CD4-positive, alpha-beta T cell (primary cell): Measurements from ENCODE around the gene NFKB1. TPM values are rescaled to one million over a fixed set of nuclear protein-coding genes. Genes with fewer than 3 reads are reported as not detected.

Experiments used
- ATAC-seq: fragments of 200-7000 bp; cut with Tn5 transposase; one replicate; pipeline ENCODE4 v1.10.0; 2022; ENCODE audit warnings: mild to moderate bottlenecking; ENCODE audit not compliant: poor library complexity
- CTCF ChIA-PET: fragments of 350-600 bp; sonication (Branson Sonifier 250); formaldehyde crosslinking; loops from one replicate; lab custom pipeline; 2021; ENCODE audit warnings: antibody characterized with exemption, inconsistent platforms; lab: Charles Lee
- POLR2A ChIA-PET: fragments of 350-600 bp; sonication (Branson Sonifier 250); formaldehyde crosslinking; loops from one replicate; lab custom pipeline; 2021; ENCODE audit warnings: antibody characterized with exemption, inconsistent platforms; lab: Charles Lee
- DNase-seq, 14 experiments: peaks; one replicate each; pipeline ENCODE4 v3.0.0-alpha.2; 2013 to 2020; ENCODE audit warnings: mixed read lengths in 2 of 14
- H3K27ac ChIP-seq, 2 donors: one replicate each; pipeline versions ENCODE4 v1.5.1 to v1.7.0; 2013; ENCODE audit warnings: low read length in 2 of 2, low read depth in 1 of 2, mild to moderate bottlenecking in 1 of 2
- H3K27me3 ChIP-seq, 2 experiments: 1 replicate in 1 of 2; 2 replicates in 1 of 2; pipeline versions ENCODE4 v1.6.1 to v1.7.0; 2013; ENCODE audit warnings: low read length in 2 of 2, control low read depth in 1 of 2, mild to moderate bottlenecking in 1 of 2, moderate library complexity in 1 of 2; ENCODE audit not compliant: insufficient read depth in 2 of 2, control insufficient read depth in 1 of 2
- H3K36me3 ChIP-seq: one replicate; pipeline ENCODE4 v1.6.1; 2013; ENCODE audit warnings: low read length, control low read depth; ENCODE audit not compliant: insufficient read depth
- H3K4me1 ChIP-seq: one replicate; pipeline ENCODE4 v1.6.1; 2013; ENCODE audit warnings: low read length, control low read depth; ENCODE audit not compliant: insufficient read depth
- H3K4me3 ChIP-seq: one replicate; pipeline ENCODE4 v1.5.1; 2013; ENCODE audit warnings: mild to moderate bottlenecking, low read length, moderate library complexity
- H3K9me3 ChIP-seq, 2 experiments: 1 replicate in 1 of 2; 2 replicates in 1 of 2; pipeline versions ENCODE4 v1.6.1 to v1.7.0; 2013; ENCODE audit warnings: low read length in 2 of 2, mild to moderate bottlenecking in 2 of 2, control low read depth in 1 of 2, moderate library complexity in 1 of 2; ENCODE audit not compliant: control insufficient read depth in 1 of 2, insufficient read depth in 1 of 2
- H3K27ac Mint-ChIP-seq: one replicate; pipeline ENCODE4 v1.8.0; 2020; ENCODE audit warnings: mixed read lengths
- H3K27me3 Mint-ChIP-seq: one replicate; pipeline ENCODE4 v1.8.0; 2021; ENCODE audit warnings: mixed read lengths
- H3K36me3 Mint-ChIP-seq: one replicate; pipeline ENCODE4 v1.8.0; 2021; ENCODE audit warnings: low read depth, mixed read lengths
- H3K4me1 Mint-ChIP-seq: one replicate; pipeline ENCODE4 v1.8.0; 2021; ENCODE audit warnings: low read depth, mixed read lengths
- H3K4me3 Mint-ChIP-seq: one replicate; pipeline ENCODE4 v1.8.0; 2020; ENCODE audit warnings: mild to moderate bottlenecking, mixed read lengths
- H3K9me3 Mint-ChIP-seq: one replicate; pipeline ENCODE4 v1.8.0; 2020; ENCODE audit warnings: mixed read lengths
- CTCF ChIP-seq: fragments of 200-600 bp; IDR thresholded peaks from one replicate; pipeline ENCODE4 v1.8.0; 2022; ENCODE audit warnings: antibody characterized with exemption, mild to moderate bottlenecking
- intact Hi-C, 2 experiments: fragments of 100-400 bp; cut with DNase I in 1 of 2; cut with micrococcal nuclease in 1 of 2; formaldehyde crosslinking; loops; one replicate each; pipeline versions ENCODE4 v1.15.1 to v1.9.0; 2023 to 2025; cut with DNase I, micrococcal nuclease
- total RNA-seq, 174 experiments: library from RNA in 2 of 174; stranded (reverse) in 2 of 174; gene quantifications; one replicate each; pipeline ENCODE4 v1.2.3 and lab custom pipeline; 2021 to 2026

The NFKB1 gene
- total RNA-seq, 2 experiments from 2014 or later = 134 TPM

DNA sequence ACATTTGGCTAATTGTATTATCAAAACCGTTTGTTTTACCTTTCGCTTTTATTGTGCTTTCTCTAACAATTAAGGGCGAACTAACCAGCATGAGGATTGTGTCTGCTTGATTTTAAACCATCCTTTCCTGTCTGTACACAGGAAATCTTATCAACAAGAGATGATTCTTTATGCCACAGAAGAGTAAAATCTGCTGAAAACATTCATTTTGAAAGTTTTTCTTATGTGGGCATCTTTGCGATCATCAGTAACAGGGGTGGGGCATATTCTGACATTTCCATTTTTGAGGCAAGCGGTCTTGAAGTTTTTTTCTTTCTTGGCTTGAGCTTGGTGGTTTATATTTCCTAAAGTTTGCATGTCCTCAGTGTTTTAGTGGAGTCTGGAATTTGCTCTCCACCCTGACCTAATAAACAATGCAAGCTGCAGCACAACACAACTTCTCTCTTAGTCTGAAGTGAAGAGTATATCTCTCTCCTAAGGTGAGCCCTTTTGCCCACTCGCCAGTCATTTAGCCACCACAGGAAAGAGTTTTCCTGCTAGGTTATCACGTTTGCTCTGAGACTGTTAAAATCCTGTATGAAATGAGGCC, 26.6 kb downstream of the NFKB1 start:
- Histone ChIP-seq H3K4me1 (peaks cover 23% of the 10 kb centered on the region), H3K27ac (peak overlapping the region; percentile 42 to 58), H3K27me3 (no peaks in the 10 kb centered on the region), H3K4me3 (peak overlapping the region; percentile 32), H3K9me3 (no peaks in the 10 kb centered on the region), H3K36me3 (peaks cover 41% of the 10 kb centered on the region)
- DNase-seq (peak in 1 of 14 experiments; percentile 61), ATAC-seq (peak; percentile 64)
- Mint-ChIP-seq H3K27ac (peak overlapping the region; percentile 85), H3K9me3 (no peaks in the 10 kb centered on the region), H3K4me3 (peak overlapping the region; percentile 74), H3K4me1 (peaks cover 91% of the 10 kb centered on the region), H3K36me3 (peaks cover 67% of the 10 kb centered on the region), H3K27me3 (no peaks in the 10 kb centered on the region)
- POLR2A ChIA-PET = interaction anchor here (1.0 to 5.5 kb wide), 5 partner anchors 8 to 299 kb away, joined by 3 to 34 read pairs (median 5); partner anchors contain the start of genes NFKB1 and UBE2D3
- CTCF ChIA-PET = interaction anchor here (0.9 kb wide), 1 partner anchor 13 kb away, joined by 4 read pairs; no protein-coding TSS in a partner anchor
- intact Hi-C loops = no loop called here
- TF ChIP-seq CTCF = no peak

DNA sequence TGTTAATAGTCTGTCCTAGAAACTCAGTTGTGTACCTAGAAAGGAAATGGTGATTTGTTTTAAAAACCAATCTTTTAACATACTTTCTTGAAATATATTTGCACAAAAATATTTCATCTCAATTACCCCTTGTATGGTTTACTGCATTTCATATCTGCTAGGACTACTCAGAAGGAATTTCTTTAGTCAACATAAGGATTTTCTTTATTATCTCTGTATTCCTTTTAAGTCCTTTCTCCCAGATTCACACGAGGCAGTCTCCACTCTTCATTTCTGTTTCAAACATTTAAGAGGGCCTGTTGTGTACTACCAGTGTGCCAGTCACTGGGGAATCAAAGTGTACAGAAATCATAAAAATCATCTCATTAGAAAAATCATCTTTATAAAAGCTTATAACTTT, 28.8 kb downstream of the NFKB1 start:
- no peaks in the 10 kb centered on the region for H3K27me3 Mint-ChIP-seq
- Histone ChIP-seq H3K4me1 (peaks cover 12% of the 10 kb centered on the region), H3K36me3 (peaks cover 46% of the 10 kb centered on the region), H3K4me3 (no peak overlapping the region), H3K27me3 (no peaks in the 10 kb centered on the region), H3K9me3 (no peaks in the 10 kb centered on the region), H3K27ac (no peak overlapping the region)
- ChIA-PET POLR2A (interaction anchor here (1.0 kb wide), 1 partner anchor 44 kb away, joined by 5 read pairs; no protein-coding TSS in a partner anchor), CTCF (no interaction called here)
- no peak for DNase-seq
- H3K4me1 Mint-ChIP-seq = peaks cover 92% of the 10 kb centered on the region
- H3K36me3 Mint-ChIP-seq = peaks cover 86% of the 10 kb centered on the region
- intact Hi-C loops = no loop called here
- no peak overlapping the region for H3K4me3 Mint-ChIP-seq
- peak overlapping the region; percentile 45 for H3K27ac Mint-ChIP-seq
- no peak for TF ChIP-seq CTCF
- H3K9me3 Mint-ChIP-seq = no peaks in the 10 kb centered on the region
- ATAC-seq = no peak

DNA sequence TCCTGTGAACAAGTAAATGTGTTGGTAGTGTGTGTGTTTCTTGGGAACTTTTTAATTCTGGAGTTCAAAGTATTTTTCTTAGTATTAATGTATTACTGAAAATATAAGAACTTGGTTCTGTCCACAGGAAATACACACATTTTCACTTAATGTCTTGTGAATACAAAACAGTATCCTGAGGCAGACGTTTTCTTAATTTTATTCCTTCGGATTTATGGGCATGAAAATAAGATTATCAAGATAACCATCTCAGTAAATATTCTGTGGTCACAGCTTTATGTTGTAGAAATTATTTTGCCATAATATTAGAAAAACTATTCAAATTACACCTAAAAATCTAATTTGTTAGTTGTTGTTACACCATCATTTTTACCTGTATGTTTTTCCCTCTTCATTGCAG, 29.8 kb downstream of the NFKB1 start:
- peaks cover 86% of the 10 kb centered on the region for H3K36me3 Mint-ChIP-seq
- H3K9me3 Mint-ChIP-seq = no peaks in the 10 kb centered on the region
- CTCF ChIA-PET = no interaction called here
- H3K4me1 Mint-ChIP-seq = peaks cover 91% of the 10 kb centered on the region
- Histone ChIP-seq H3K4me3 (no peak overlapping the region), H3K27me3 (no peaks in the 10 kb centered on the region), H3K4me1 (peaks cover 12% of the 10 kb centered on the region), H3K9me3 (no peaks in the 10 kb centered on the region), H3K36me3 (peaks cover 39% of the 10 kb centered on the region), H3K27ac (no peak overlapping the region)
- no peak for TF ChIP-seq CTCF
- no peaks in the 10 kb centered on the region for H3K27me3 Mint-ChIP-seq
- intact Hi-C loops = no loop called here
- no peak overlapping the region for H3K4me3 Mint-ChIP-seq
- DNase-seq = no peak
- peak overlapping the region; percentile 45 for H3K27ac Mint-ChIP-seq
- POLR2A ChIA-PET = interaction anchor here (0.7 to 1.0 kb wide), 2 partner anchors 43 to 1184 kb away, joined by 3 to 5 read pairs; no protein-coding TSS in a partner anchor
- no peak for ATAC-seq
